HCT116 (cell line): ENCODE data around the gene UNK. TPM values are rescaled to one million over a fixed set of nuclear protein-coding genes. Genes with fewer than 3 reads are reported as not detected.

Experiments used
- ATAC-seq: fragments of 200-7000 bp; cut with Tn5 transposase; 2 replicates; pipeline ENCODE4 v1.9.1; 2020; ENCODE audit warnings: mild to moderate bottlenecking, moderate library complexity
- BruUV-seq: library from RNA; stranded (reverse); fragments of 400-500 nt; replicated peaks from 2 replicates; lab custom pipeline; 2021; lab: Mats Ljungman, UMichigan
- CTCF ChIA-PET: fragments of 300-600 bp; sonication (Branson Sonifier 250); formaldehyde crosslinking; loops from one replicate; lab custom pipeline; 2021; ENCODE audit warnings: antibody characterized with exemption; lab: Charles Lee
- POLR2A ChIA-PET: fragments of 300-600, 350-600 bp; sonication (Branson Sonifier 250); formaldehyde crosslinking; loops from one replicate; lab custom pipeline; 2021; ENCODE audit warnings: antibody characterized with exemption; lab: Charles Lee
- RAD21 ChIA-PET, 2 experiments: fragments of 300-600 bp; sonication (Branson Sonifier 250); formaldehyde crosslinking; loops; one replicate each; lab custom pipeline; 2023; ENCODE audit warnings: low total read pairs in 2 of 2; ENCODE audit not compliant: uncharacterized antibody in 2 of 2, unreplicated experiment in 2 of 2, low non-redundant PET in 1 of 2; lab: Charles Lee
- DNase-seq: peaks from one replicate; pipeline ENCODE4 v3.0.0-alpha.2; 2010; ENCODE audit warnings: low read depth, low spot score
- H2AFZ ChIP-seq: fragments of 200-600 bp; shearing (Covaris generic), sonication (generic); 2 replicates; pipeline ENCODE4 v1.6.1; 2017; ENCODE audit warnings: low read depth, mixed run types, mixed read lengths, antibody characterized with exemption, low read length; ENCODE audit not compliant: poor library complexity, severe bottlenecking
- H3K27ac ChIP-seq: 2 replicates; pipeline ENCODE4 v1.5.1; 2012; ENCODE audit warnings: low read depth, low read length
- H3K27me3 ChIP-seq: fragments of 200-600 bp; sonication (generic); 2 replicates; pipeline ENCODE4 v1.6.1; 2016; ENCODE audit warnings: mixed run types, low read length, mixed read lengths; ENCODE audit not compliant: insufficient read depth
- H3K36me3 ChIP-seq, 2 experiments: fragments of 200-500 bp in 1 of 2; fragments of 200-600 bp in 1 of 2; sonication (Bioruptor generic) in 1 of 2; sonication (generic) in 1 of 2; 2 replicates each; pipeline versions ENCODE4 v1.5.1 to v1.6.1; 2014 to 2016; ENCODE audit warnings: low read length in 2 of 2, inconsistent platforms in 1 of 2, mixed read lengths in 1 of 2, mixed run types in 1 of 2; ENCODE audit not compliant: insufficient read depth in 2 of 2, control insufficient read depth in 1 of 2
- H3K4me1 ChIP-seq, 2 experiments: fragments of 200-600 bp in 1 of 2; sonication (generic) in 1 of 2; 2 replicates each; pipeline versions ENCODE4 v1.5.1 to v1.6.1; 2012 to 2017; ENCODE audit warnings: low read length in 2 of 2, inconsistent platforms in 1 of 2, mild to moderate bottlenecking in 1 of 2, mixed read lengths in 1 of 2, mixed run types in 1 of 2, moderate library complexity in 1 of 2; ENCODE audit not compliant: insufficient read depth in 2 of 2, control insufficient read depth in 1 of 2
- H3K4me2 ChIP-seq: fragments of 200-600 bp; sonication (generic); 2 replicates; pipeline ENCODE4 v1.6.1; 2017; ENCODE audit warnings: mixed run types, low read length, mixed read lengths
- H3K4me3 ChIP-seq, 2 experiments: fragments of 200-600 bp in 1 of 2; sonication (generic) in 1 of 2; replicated peaks in 1 of 2; 2 replicates each; pipeline ENCODE4 v1.5.1; 2011 to 2016; ENCODE audit warnings: low read length in 2 of 2, control low read depth in 1 of 2, low read depth in 1 of 2, mild to moderate bottlenecking in 1 of 2, mixed read lengths in 1 of 2, mixed run types in 1 of 2
- H3K79me2 ChIP-seq: fragments of 200-600 bp; sonication (generic); 2 replicates; pipeline ENCODE4 v1.6.1; 2017; ENCODE audit warnings: mild to moderate bottlenecking, mixed run types, low read length, moderate library complexity, mixed read lengths; ENCODE audit not compliant: insufficient read depth
- H3K9ac ChIP-seq: fragments of 200-600 bp; sonication (generic); 2 replicates; pipeline ENCODE4 v1.6.1; 2016; ENCODE audit warnings: low read length, mixed read lengths
- H3K9me2 ChIP-seq: fragments of 200-600 bp; sonication (generic), shearing (Covaris generic); 2 replicates; pipeline ENCODE4 v1.6.1; 2017; ENCODE audit warnings: mixed run types, mild to moderate bottlenecking, moderate library complexity; ENCODE audit not compliant: insufficient read depth
- H3K9me3 ChIP-seq, 2 experiments: fragments of 200-500 bp in 1 of 2; fragments of 200-600 bp in 1 of 2; sonication (Bioruptor generic) in 1 of 2; sonication (generic) in 1 of 2; 2 replicates each; pipeline ENCODE4 v1.6.1; 2014 to 2017; ENCODE audit warnings: low read length in 2 of 2, mixed read lengths in 2 of 2, inconsistent platforms in 1 of 2, low read depth in 1 of 2, mild to moderate bottlenecking in 1 of 2, mixed run types in 1 of 2, moderate library complexity in 1 of 2; ENCODE audit not compliant: control insufficient read depth in 1 of 2, insufficient read depth in 1 of 2
- H4K20me1 ChIP-seq: fragments of 200-600 bp; sonication (generic), shearing (Covaris generic); 2 replicates; pipeline ENCODE4 v1.6.1; 2017; ENCODE audit warnings: mixed run types, mild to moderate bottlenecking, moderate library complexity; ENCODE audit not compliant: insufficient read depth
- CBX3 ChIP-seq: IDR thresholded peaks from 2 replicates; pipeline ENCODE4 v1.6.1; 2012; ENCODE audit warnings: low read depth
- CEBPB ChIP-seq: IDR thresholded peaks from 2 replicates; pipeline ENCODE4 v1.6.1; 2012; ENCODE audit warnings: low read depth
- ELF1 ChIP-seq: IDR thresholded peaks from 2 replicates; pipeline ENCODE4 v1.6.1; 2012; ENCODE audit warnings: low read depth, borderline replicate concordance
- EZH2 ChIP-seq: fragments of 200-600 bp; sonication (generic); IDR thresholded peaks from 2 replicates; pipeline ENCODE4 v1.6.1; 2017; ENCODE audit warnings: antibody characterized with exemption, mixed run types
- EZH2phosphoT487 ChIP-seq: fragments of 200-600 bp; IDR thresholded peaks from 2 replicates; pipeline ENCODE4 v1.6.1; 2018; ENCODE audit warnings: antibody characterized with exemption, borderline replicate concordance
- FOSL1 ChIP-seq: IDR thresholded peaks from 2 replicates; pipeline ENCODE4 v1.6.1; 2012; ENCODE audit warnings: low read depth
- JUND ChIP-seq: IDR thresholded peaks from 2 replicates; pipeline ENCODE4 v1.6.1; 2012
- MAX ChIP-seq: IDR thresholded peaks from 2 replicates; pipeline ENCODE4 v1.6.1; 2012
- SIN3A ChIP-seq: IDR thresholded peaks from 2 replicates; pipeline ENCODE4 v1.6.1; 2012; ENCODE audit warnings: low read depth
- SRF ChIP-seq: IDR thresholded peaks from 2 replicates; pipeline ENCODE4 v1.6.1; 2012; ENCODE audit warnings: low read depth
- TCF7L2 ChIP-seq: IDR thresholded peaks from 2 replicates; pipeline ENCODE4 v1.7.0; 2011; ENCODE audit warnings: borderline replicate concordance, inconsistent platforms; ENCODE audit not compliant: insufficient read depth, insufficient read length; ENCODE audit errors: extremely low read depth
- ZFX ChIP-seq: fragments of 450-650 bp; IDR thresholded peaks from 2 replicates; pipeline ENCODE4 v1.6.1; 2017
- intact Hi-C: fragments of 100-400 bp; cut with micrococcal nuclease; formaldehyde crosslinking; loops from 2 replicates; pipeline ENCODE4 v1.10.0; 2022
- total RNA-seq: library from RNA; stranded (reverse); gene quantifications from one replicate; pipeline ENCODE4 v1.2.1, GENCODE V29; 2021; ENCODE audit not compliant: unreplicated experiment
- TF ChIP-seq, protein P1 (sequence below), 3 experiments: fragments of 200-600 bp in 1 of 3; sonication (generic) in 1 of 3; IDR thresholded peaks in 2 of 3; conservative IDR thresholded peaks in 1 of 3; 2 replicates each; pipeline ENCODE4 v1.5.1; 2012 to 2017; ENCODE audit warnings: low read depth in 2 of 3, low read length in 2 of 3, antibody characterized with exemption in 1 of 3, borderline replicate concordance in 1 of 3, control low read depth in 1 of 3, mild to moderate bottlenecking in 1 of 3, mixed read lengths in 1 of 3, mixed run types in 1 of 3, moderate library complexity in 1 of 3; ENCODE audit not compliant: insufficient read depth in 1 of 3
- TF ChIP-seq, protein P2 (sequence below): IDR thresholded peaks from 2 replicates; pipeline ENCODE4 v1.6.1; 2012; ENCODE audit warnings: low read depth

The UNK gene
- total RNA-seq, 1 experiment from 2014 or later, result 40.6 TPM

DNA sequence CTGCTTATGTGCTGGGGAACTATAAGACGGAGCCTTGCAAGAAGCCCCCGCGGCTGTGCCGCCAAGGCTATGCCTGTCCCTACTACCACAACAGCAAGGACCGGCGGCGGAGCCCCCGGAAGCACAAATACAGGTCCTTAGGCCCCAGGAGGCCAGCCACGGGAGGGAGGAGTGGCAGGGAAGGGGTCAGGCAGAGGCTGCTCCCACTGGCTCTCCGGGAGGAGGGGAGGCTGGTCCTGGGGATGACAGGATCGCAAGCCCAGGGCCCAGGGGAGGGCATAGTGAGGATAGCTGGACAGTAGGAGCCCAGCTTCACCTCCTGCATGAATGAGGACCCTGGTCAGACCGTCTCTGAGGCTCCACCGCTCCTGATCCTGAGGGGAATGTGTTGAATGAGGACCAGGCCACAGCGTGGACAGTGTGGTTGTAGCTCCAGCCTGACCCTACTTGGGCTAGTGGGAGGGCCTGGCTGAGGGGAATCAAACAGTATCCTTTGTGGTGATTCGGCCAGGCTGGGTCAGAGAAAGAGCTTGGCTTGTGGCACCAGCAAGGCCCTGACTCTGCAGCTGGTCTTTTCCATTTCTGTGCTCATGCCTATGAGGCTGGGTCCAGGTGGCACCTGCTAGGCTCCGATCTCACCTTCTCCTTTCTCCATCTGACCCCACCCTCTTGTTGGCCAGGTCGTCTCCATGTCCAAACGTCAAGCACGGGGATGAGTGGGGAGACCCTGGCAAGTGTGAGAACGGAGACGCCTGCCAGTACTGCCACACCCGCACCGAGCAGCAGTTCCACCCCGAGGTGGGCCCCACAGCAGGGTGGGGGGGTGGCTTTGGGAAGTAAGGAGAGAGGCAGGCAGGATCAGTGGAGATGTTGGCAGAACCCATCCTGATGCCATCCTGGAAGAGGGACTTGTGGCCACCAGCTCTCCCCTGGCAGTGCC lies 28.7 kb downstream of the UNK start:
- H3K27me3 ChIP-seq, result no peaks in the 10 kb centered on the region
- H3K9ac ChIP-seq, result no peak overlapping the region
- no peak overlapping the region for H2AFZ ChIP-seq
- intact Hi-C loops, result no loop called here
- H3K27ac ChIP-seq, result no peak overlapping the region
- ChIA-PET RAD21 (no interaction called here), POLR2A (interaction anchor here (0.6 to 1.4 kb wide), 2 partner anchors 33 kb away, joined by 3 read pairs; a partner anchor contains a TSS), CTCF (no interaction called here)
- peaks cover 0 to 5% of the 10 kb centered on the region in 2 experiments; a peak in 1 of 4 replicates for H3K4me1 ChIP-seq
- peaks cover 19 to 32% of the 10 kb centered on the region in 2 experiments; a peak in 3 of 4 replicates for H3K36me3 ChIP-seq
- no peaks in the 10 kb centered on the region for H3K9me3 ChIP-seq
- ATAC-seq, result no peak
- no peaks in the 10 kb centered on the region for H3K9me2 ChIP-seq
- BruUV-seq, result no TSS peak
- no peak overlapping the region for H3K4me3 ChIP-seq
- DNase-seq, result no peak
- no peak overlapping the region for H3K4me2 ChIP-seq
- no peak for TF ChIP-seq FOSL1
- no peak for TF ChIP-seq EZH2phosphoT487
- no peak for TF ChIP-seq SIN3A
- TF ChIP-seq, protein P1, sequence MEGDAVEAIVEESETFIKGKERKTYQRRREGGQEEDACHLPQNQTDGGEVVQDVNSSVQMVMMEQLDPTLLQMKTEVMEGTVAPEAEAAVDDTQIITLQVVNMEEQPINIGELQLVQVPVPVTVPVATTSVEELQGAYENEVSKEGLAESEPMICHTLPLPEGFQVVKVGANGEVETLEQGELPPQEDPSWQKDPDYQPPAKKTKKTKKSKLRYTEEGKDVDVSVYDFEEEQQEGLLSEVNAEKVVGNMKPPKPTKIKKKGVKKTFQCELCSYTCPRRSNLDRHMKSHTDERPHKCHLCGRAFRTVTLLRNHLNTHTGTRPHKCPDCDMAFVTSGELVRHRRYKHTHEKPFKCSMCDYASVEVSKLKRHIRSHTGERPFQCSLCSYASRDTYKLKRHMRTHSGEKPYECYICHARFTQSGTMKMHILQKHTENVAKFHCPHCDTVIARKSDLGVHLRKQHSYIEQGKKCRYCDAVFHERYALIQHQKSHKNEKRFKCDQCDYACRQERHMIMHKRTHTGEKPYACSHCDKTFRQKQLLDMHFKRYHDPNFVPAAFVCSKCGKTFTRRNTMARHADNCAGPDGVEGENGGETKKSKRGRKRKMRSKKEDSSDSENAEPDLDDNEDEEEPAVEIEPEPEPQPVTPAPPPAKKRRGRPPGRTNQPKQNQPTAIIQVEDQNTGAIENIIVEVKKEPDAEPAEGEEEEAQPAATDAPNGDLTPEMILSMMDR (IDR thresholded peaks at IDR 0.05 in 2 of 3, conservative IDR thresholded peaks at IDR 0.05 in 1 of 3; ENCODE audit: borderline replicate concordance in 1 of 3, insufficient read depth in 1 of 3, low read depth in 2 of 3, low read length in 2 of 3), result no peak
- no peak for TF ChIP-seq CEBPB
- TF ChIP-seq TCF7L2, result no peak
- no peak for TF ChIP-seq JUND
- no peak for TF ChIP-seq ELF1
- no peak for TF ChIP-seq ZFX
- TF ChIP-seq EZH2, result no peak
- TF ChIP-seq MAX, result no peak
- TF ChIP-seq, protein P2, sequence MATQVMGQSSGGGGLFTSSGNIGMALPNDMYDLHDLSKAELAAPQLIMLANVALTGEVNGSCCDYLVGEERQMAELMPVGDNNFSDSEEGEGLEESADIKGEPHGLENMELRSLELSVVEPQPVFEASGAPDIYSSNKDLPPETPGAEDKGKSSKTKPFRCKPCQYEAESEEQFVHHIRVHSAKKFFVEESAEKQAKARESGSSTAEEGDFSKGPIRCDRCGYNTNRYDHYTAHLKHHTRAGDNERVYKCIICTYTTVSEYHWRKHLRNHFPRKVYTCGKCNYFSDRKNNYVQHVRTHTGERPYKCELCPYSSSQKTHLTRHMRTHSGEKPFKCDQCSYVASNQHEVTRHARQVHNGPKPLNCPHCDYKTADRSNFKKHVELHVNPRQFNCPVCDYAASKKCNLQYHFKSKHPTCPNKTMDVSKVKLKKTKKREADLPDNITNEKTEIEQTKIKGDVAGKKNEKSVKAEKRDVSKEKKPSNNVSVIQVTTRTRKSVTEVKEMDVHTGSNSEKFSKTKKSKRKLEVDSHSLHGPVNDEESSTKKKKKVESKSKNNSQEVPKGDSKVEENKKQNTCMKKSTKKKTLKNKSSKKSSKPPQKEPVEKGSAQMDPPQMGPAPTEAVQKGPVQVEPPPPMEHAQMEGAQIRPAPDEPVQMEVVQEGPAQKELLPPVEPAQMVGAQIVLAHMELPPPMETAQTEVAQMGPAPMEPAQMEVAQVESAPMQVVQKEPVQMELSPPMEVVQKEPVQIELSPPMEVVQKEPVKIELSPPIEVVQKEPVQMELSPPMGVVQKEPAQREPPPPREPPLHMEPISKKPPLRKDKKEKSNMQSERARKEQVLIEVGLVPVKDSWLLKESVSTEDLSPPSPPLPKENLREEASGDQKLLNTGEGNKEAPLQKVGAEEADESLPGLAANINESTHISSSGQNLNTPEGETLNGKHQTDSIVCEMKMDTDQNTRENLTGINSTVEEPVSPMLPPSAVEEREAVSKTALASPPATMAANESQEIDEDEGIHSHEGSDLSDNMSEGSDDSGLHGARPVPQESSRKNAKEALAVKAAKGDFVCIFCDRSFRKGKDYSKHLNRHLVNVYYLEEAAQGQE, result no peak
- TF ChIP-seq CBX3, result no peak
- TF ChIP-seq SRF, result no peak
- H4K20me1 ChIP-seq, result no peaks in the 10 kb centered on the region
- no peaks in the 10 kb centered on the region for H3K79me2 ChIP-seq
